Keratinocyte (primary cell): ENCODE data around the gene PPP2R5C. TPM values are rescaled to one million over a fixed set of nuclear protein-coding genes. Genes with fewer than 3 reads are reported as not detected.

ENCODE experiments used
- DNase-seq: peaks from one replicate; pipeline ENCODE4 v3.0.0-alpha.2; 2011; ENCODE audit warnings: low read depth, missing footprints, low spot score
- FAIRE-seq: peaks from 2 replicates; lab custom pipeline; 2011; peaks lifted over from hg19 to GRCh38; lab: Jason Lieb, UNC
- H2AFZ ChIP-seq: 2 replicates; pipeline ENCODE4 v1.6.0; 2012; ENCODE audit warnings: low read length, control low read depth, inconsistent platforms; ENCODE audit not compliant: control insufficient read depth
- H3K27ac ChIP-seq: 2 replicates; pipeline ENCODE4 v1.5.1; 2011; ENCODE audit warnings: low read length; ENCODE audit not compliant: control insufficient read depth, insufficient read depth
- H3K27me3 ChIP-seq: 3 replicates; pipeline ENCODE4 v1.6.0; 2011; ENCODE audit warnings: low read length; ENCODE audit not compliant: control insufficient read depth, insufficient read depth; ENCODE audit errors: extremely low read depth
- H3K36me3 ChIP-seq, 2 experiments: 2 replicates in 1 of 2; 3 replicates in 1 of 2; pipeline ENCODE4 v1.5.1; 2011; ENCODE audit warnings: low read length in 2 of 2, mild to moderate bottlenecking in 1 of 2; ENCODE audit not compliant: control insufficient read depth in 2 of 2, insufficient read depth in 2 of 2; ENCODE audit errors: extremely low read depth in 1 of 2
- H3K4me1 ChIP-seq: 3 replicates; pipeline ENCODE4 v1.5.1; 2011; ENCODE audit warnings: low read length; ENCODE audit not compliant: control insufficient read depth, insufficient read depth; ENCODE audit errors: extremely low read depth
- H3K4me2 ChIP-seq: 3 replicates; pipeline ENCODE4 v1.6.0; 2011; ENCODE audit warnings: low read depth, low read length; ENCODE audit not compliant: control insufficient read depth, insufficient read depth; ENCODE audit errors: extremely low read depth
- H3K4me3 ChIP-seq, 3 experiments: fragments of 200-600 bp in 1 of 3; sonication (generic) in 1 of 3; 2 replicates in 2 of 3; 3 replicates in 1 of 3; pipeline ENCODE4 v1.5.1; 2011 to 2016; ENCODE audit warnings: low read length in 3 of 3, mild to moderate bottlenecking in 3 of 3, control low read depth in 2 of 3, inconsistent platforms in 1 of 3, low read depth in 1 of 3, mixed read lengths in 1 of 3, mixed run types in 1 of 3, moderate library complexity in 1 of 3; ENCODE audit not compliant: control insufficient read depth in 2 of 3, insufficient read depth in 2 of 3; ENCODE audit errors: extremely low read depth in 1 of 3
- H3K79me2 ChIP-seq: 2 replicates; pipeline ENCODE4 v1.6.0; 2012; ENCODE audit warnings: low read length; ENCODE audit not compliant: control insufficient read depth, insufficient read depth
- H3K9ac ChIP-seq: 3 replicates; pipeline ENCODE4 v1.6.0; 2011; ENCODE audit warnings: low read length; ENCODE audit not compliant: control insufficient read depth, insufficient read depth; ENCODE audit errors: extremely low read depth
- H3K9me1 ChIP-seq: 3 replicates; pipeline ENCODE4 v1.6.0; 2011; ENCODE audit warnings: low read length; ENCODE audit not compliant: control insufficient read depth, insufficient read depth; ENCODE audit errors: extremely low read depth
- H3K9me3 ChIP-seq: 2 replicates; pipeline ENCODE4 v1.5.1; 2012; ENCODE audit warnings: low read depth, low read length; ENCODE audit not compliant: control insufficient read depth
- H4K20me1 ChIP-seq: 3 replicates; pipeline ENCODE4 v1.6.0; 2011; ENCODE audit warnings: low read length; ENCODE audit not compliant: control insufficient read depth, insufficient read depth; ENCODE audit errors: extremely low read depth
- CTCF ChIP-seq, 3 experiments: IDR thresholded peaks in 1 of 3; conservative IDR thresholded peaks in 1 of 3; optimal IDR thresholded peaks in 1 of 3; 2 replicates in 2 of 3; 3 replicates in 1 of 3; pipeline versions ENCODE3 to v1.5.1; 2011; ENCODE audit warnings: low read length in 3 of 3, mild to moderate bottlenecking in 3 of 3, moderate library complexity in 2 of 3, control low read depth in 1 of 3, inconsistent platforms in 1 of 3; ENCODE audit not compliant: insufficient read depth in 2 of 3; ENCODE audit errors: extremely low read depth in 1 of 3
- EZH2 ChIP-seq: IDR thresholded peaks from one replicate; pipeline ENCODE4 v1.6.1; 2012; ENCODE audit warnings: inconsistent platforms, mild to moderate bottlenecking, low read length, moderate library complexity
- dilution Hi-C: fragments of 300-500 bp; cut with MboI; formaldehyde crosslinking; loops from one replicate; pipeline ENCODE4 v1.7.0; 2020; ENCODE audit warnings: low sequenced_read_pairs; ENCODE audit not compliant: extremely low pct_ligation_motif_present
- polyA plus RNA-seq, 5 experiments: library from polyadenylated mRNA; depleted of rRNA in 3 of 5; stranded (reverse) in 3 of 5; stranded (forward) in 1 of 5; unstranded in 1 of 5; fragments of >200 nt; gene quantifications; 1 replicate in 1 of 5; 2 replicates in 3 of 5; 3 replicates in 1 of 5; pipeline versions ENCODE4 v1.2.1 to v1.2.3, GENCODE V29; 2011 to 2012; ENCODE audit warnings: missing spikeins in 2 of 5, low read depth in 1 of 5, low replicate concordance in 1 of 5

The PPP2R5C gene
- polyA plus RNA-seq, 1 donor (not counting 4 experiments of a cell fraction or from before 2014, with no cell fraction given) = 105 TPM

GRCh38 chr14:101830271-101830670, 68.8 kb downstream of the PPP2R5C start:
- H3K4me2 ChIP-seq = no peak overlapping the region
- H3K9me3 ChIP-seq = no peaks in the 10 kb centered on the region
- no peaks in the 10 kb centered on the region for H3K9me1 ChIP-seq
- H3K4me1 ChIP-seq = peaks cover under 1% of the 10 kb centered on the region
- no peak overlapping the region for H3K27ac ChIP-seq
- H3K79me2 ChIP-seq = peaks cover 82% of the 10 kb centered on the region
- no peak overlapping the region for H2AFZ ChIP-seq
- FAIRE-seq (no peak), DNase-seq (no peak)
- H3K9ac ChIP-seq = no peak overlapping the region
- no peak overlapping the region for H3K4me3 ChIP-seq
- H3K36me3 ChIP-seq = peaks cover 3% of the 10 kb centered on the region in 2 experiments
- dilution Hi-C loops = no loop called here
- no peaks in the 10 kb centered on the region for H4K20me1 ChIP-seq
- TF ChIP-seq EZH2 (no peak), CTCF (optimal IDR thresholded peaks at IDR 0.05 in 1 of 3, IDR thresholded peaks at IDR 0.05 in 1 of 3, conservative IDR thresholded peaks at IDR 0.05 in 1 of 3; ENCODE audit: extremely low read depth in 1 of 3, insufficient read depth in 2 of 3, low read length in 3 of 3) (no peak)
- no peaks in the 10 kb centered on the region for H3K27me3 ChIP-seq

GRCh38 chr14:101833045-101833444, 71.5 kb downstream of the PPP2R5C start:
- Histone ChIP-seq H3K9me1 (no peaks in the 10 kb centered on the region), H3K4me1 (peaks cover 2% of the 10 kb centered on the region), H3K4me3 (no peak overlapping the region), H3K79me2 (peaks cover 74% of the 10 kb centered on the region), H3K36me3 (peaks cover 3% of the 10 kb centered on the region in 2 experiments), H3K27ac (no peak overlapping the region), H3K9ac (no peak overlapping the region), H3K27me3 (no peaks in the 10 kb centered on the region), H3K9me3 (no peaks in the 10 kb centered on the region), H2AFZ (no peak overlapping the region), H4K20me1 (peaks cover 3% of the 10 kb centered on the region), H3K4me2 (no peak overlapping the region)
- FAIRE-seq = no peak
- dilution Hi-C loops = no loop called here
- TF ChIP-seq EZH2 (no peak), CTCF (optimal IDR thresholded peaks at IDR 0.05 in 1 of 3, IDR thresholded peaks at IDR 0.05 in 1 of 3, conservative IDR thresholded peaks at IDR 0.05 in 1 of 3; ENCODE audit: extremely low read depth in 1 of 3, insufficient read depth in 2 of 3, low read length in 3 of 3) (no peak)
- DNase-seq = no peak
